Measurements from ENCODE around the gene IGF2BP3. TPM values are rescaled to one million over a fixed set of nuclear protein-coding genes. Genes with fewer than 3 reads are reported as not detected.

The IGF2BP3 gene
- total RNA-seq, 4 donors from 2014 or later: 0.13 to 0.35 TPM; not detected in 2

DNA sequence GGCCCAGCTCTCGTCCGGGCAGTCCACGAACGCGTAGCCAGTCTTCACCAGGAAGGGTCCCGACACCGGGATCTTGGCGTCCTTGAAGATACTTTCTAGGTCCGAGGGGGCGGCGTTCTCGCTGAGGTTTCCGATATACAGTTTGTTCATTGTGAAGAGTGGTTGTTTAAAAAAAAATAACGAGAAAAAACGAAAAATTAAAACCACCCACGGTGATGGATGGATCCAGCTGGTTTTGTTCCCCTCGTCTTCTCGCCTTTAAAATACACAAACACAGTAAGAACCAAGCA lies 385 bp downstream of the IGF2BP3 start:
- no peak overlapping the region for H3K27ac ChIP-seq
- peaks cover 0 to 59% (median 46%) of the 10 kb centered on the region in 3 donors for H3K4me1 ChIP-seq
- H3K9me3 ChIP-seq: peaks cover 0 to 2% (median 0%) of the 10 kb centered on the region in 3 donors
- no peaks in the 10 kb centered on the region for H3K36me3 ChIP-seq
- peaks cover 100% of the 10 kb centered on the region for H3K27me3 ChIP-seq
- 2 to 3% methylated on average over 5 to 11 of the region's 18 CpGs for WGBS, 2 donors (ENCODE audit: low coverage in 1 of 2)
- TF ChIP-seq CTCF (IDR thresholded peaks at IDR 0.05) (no peak), POLR2AphosphoS5 (IDR thresholded peaks at IDR 0.05) (no peak), POLR2A (IDR thresholded peaks at IDR 0.05) (no peak), EP300 (IDR thresholded peaks at IDR 0.05) (no peak)
- no peak for ATAC-seq
- H3K4me3 ChIP-seq: peak overlapping the region in 1 of 2 donors; percentile 49

- peaks cover 100% of the 10 kb centered on the region for H3K27me3 ChIP-seq
- H3K27ac ChIP-seq: no peak overlapping the region
- TF ChIP-seq POLR2A (IDR thresholded peaks at IDR 0.05) (no peak), POLR2AphosphoS5 (IDR thresholded peaks at IDR 0.05) (no peak), EP300 (IDR thresholded peaks at IDR 0.05) (no peak), CTCF (IDR thresholded peaks at IDR 0.05) (no peak)
- peaks cover 0 to 55% (median 43%) of the 10 kb centered on the region in 3 donors for H3K4me1 ChIP-seq
- H3K4me3 ChIP-seq: peak overlapping the region in 1 of 2 donors; percentile 49
- 0% methylated on average over 1 to 3 of the region's 91 CpGs for WGBS, 2 donors (ENCODE audit: low coverage in 1 of 2)
- ATAC-seq: peak; percentile 27
- H3K9me3 ChIP-seq: no peaks in the 10 kb centered on the region
- no peaks in the 10 kb centered on the region for H3K36me3 ChIP-seq
Observed at GRCh38 chr7:23469150-23469960, 936 bp downstream of the IGF2BP3 start.

- TF ChIP-seq EP300 (IDR thresholded peaks at IDR 0.05): no peak
- TF ChIP-seq POLR2AphosphoS5 (IDR thresholded peaks at IDR 0.05): no peak
- no peak for TF ChIP-seq POLR2A (IDR thresholded peaks at IDR 0.05)
- no peak for TF ChIP-seq CTCF (IDR thresholded peaks at IDR 0.05)
- H3K27ac ChIP-seq: no peak overlapping the region
- peaks cover 0 to 48% (median 36%) of the 10 kb centered on the region in 3 donors for H3K4me1 ChIP-seq
- H3K36me3 ChIP-seq: no peaks in the 10 kb centered on the region
- ATAC-seq: no peak
- WGBS, 2 donors (ENCODE audit: low coverage in 1 of 2): 4 to 30% methylated on average over 4 to 5 of the region's 48 CpGs
- H3K4me3 ChIP-seq: peak overlapping the region in 1 of 2 donors; percentile 49
- H3K9me3 ChIP-seq: no peaks in the 10 kb centered on the region
- peaks cover 100% of the 10 kb centered on the region for H3K27me3 ChIP-seq
Observed at GRCh38 chr7:23468526-23469149, 1.7 kb downstream of the IGF2BP3 start.

GRCh38 chr7:23467806-23468525 lies 2.3 kb downstream of the IGF2BP3 start:
- Histone ChIP-seq H3K4me3 (peak overlapping the region in 1 of 2 donors; percentile 49), H3K9me3 (no peaks in the 10 kb centered on the region), H3K27me3 (peaks cover 100% of the 10 kb centered on the region), H3K27ac (no peak overlapping the region), H3K36me3 (no peaks in the 10 kb centered on the region), H3K4me1 (peaks cover 0 to 45% (median 36%) of the 10 kb centered on the region in 3 donors)
- no peak for TF ChIP-seq CTCF (IDR thresholded peaks at IDR 0.05)
- no peak for TF ChIP-seq EP300 (IDR thresholded peaks at IDR 0.05)
- no peak for TF ChIP-seq POLR2A (IDR thresholded peaks at IDR 0.05)
- TF ChIP-seq POLR2AphosphoS5 (IDR thresholded peaks at IDR 0.05): no peak
- ATAC-seq: no peak
- WGBS, 2 donors (ENCODE audit: low coverage in 1 of 2): 2 to 4% methylated on average over 5 to 10 of the region's 32 CpGs

Measured in gastroesophageal sphincter (tissue), 4 donors.